Stimulated activated CD8-positive, alpha-beta memory T cell treated with anti-CD3 and anti-CD28 coated beads, Interleukin-12 subunit alpha, Interleukin-12 subunit beta, amount 100 ng/mL, for 4 hours (primary cell): ENCODE data around the gene GBX1.

Experiments used
- DNase-seq: peaks from one replicate; pipeline ENCODE4 v3.0.0-alpha.2; 2020; ENCODE audit warnings: low read depth

The GBX1 gene

GRCh38 chr7:151193203-151193978 is 25.9 kb upstream of the GBX1 start:
- no peak for DNase-seq

GRCh38 chr7:151192002-151192539 is 24.6 kb upstream of the GBX1 start:
- no peak for DNase-seq

GRCh38 chr7:151191544-151191943 is 24.1 kb upstream of the GBX1 start:
- DNase-seq = no peak

GRCh38 chr7:151189038-151189437 is 21.5 kb upstream of the GBX1 start:
- no peak for DNase-seq

GRCh38 chr7:151188252-151188542 is 20.7 kb upstream of the GBX1 start:
- DNase-seq = no peak

- DNase-seq = no peak
These were observed 20.1 kb upstream of the GBX1 start for GRCh38 chr7:151187409-151188251.

GRCh38 chr7:151186640-151187408 is 19.3 kb upstream of the GBX1 start, which contains the start of gene ASB10:
Gene ASB10, minus strand, starts transcription at chr7:151187250. Its CDS starts 120 bp downstream, at chr7:151187130.
- no peak for DNase-seq

GRCh38 chr7:151185762-151186639 is 18.5 kb upstream of the GBX1 start:
- DNase-seq = no peak

- no peak for DNase-seq
These were observed 13.5 kb upstream of the GBX1 start for GRCh38 chr7:151181011-151181431.

GRCh38 chr7:151179946-151180345 is 12.5 kb upstream of the GBX1 start:
- no peak for DNase-seq

GRCh38 chr7:151179287-151179860 is 11.9 kb upstream of the GBX1 start:
- DNase-seq = no peak

GRCh38 chr7:151178831-151179230 is 11.3 kb upstream of the GBX1 start:
- DNase-seq = no peak

GRCh38 chr7:151178236-151178635 is 10.7 kb upstream of the GBX1 start:
- DNase-seq = no peak

- no peak for DNase-seq
These were observed 9.8 kb upstream of the GBX1 start for GRCh38 chr7:151177310-151177709.

- no peak for DNase-seq
These were observed 8.9 kb upstream of the GBX1 start for GRCh38 chr7:151176401-151176800.

GRCh38 chr7:151175793-151176311 is 8.4 kb upstream of the GBX1 start:
- DNase-seq = no peak

GRCh38 chr7:151175047-151175792 is 7.7 kb upstream of the GBX1 start:
- DNase-seq = no peak

GRCh38 chr7:151174246-151175046 is 7.0 kb upstream of the GBX1 start:
- peak; percentile 6 for DNase-seq
